Kidney (tissue), 14 donors: ENCODE measurements around the gene ARHGEF7. TPM values are rescaled to one million over a fixed set of nuclear protein-coding genes. Genes with fewer than 3 reads are reported as not detected.
A peak's percentile ranks its signal among the peaks of the same experiment; 100 is the strongest.

Source experiments
- DNase-seq, 5 donors: peaks; one replicate each; pipeline ENCODE4 v3.0.0-alpha.2; 2013 to 2020
- FAIRE-seq: peaks from 2 replicates; lab custom pipeline; 2012; peaks lifted over from hg19 to GRCh38; lab: Jason Lieb, UNC
- H3K27ac ChIP-seq, 2 donors: one replicate each; pipeline ENCODE4 v1.7.0; 2013; ENCODE audit warnings: low read depth in 2 of 2, low read length in 2 of 2, inconsistent platforms in 1 of 2
- H3K27me3 ChIP-seq: one replicate; pipeline ENCODE4 v1.7.1; 2013; ENCODE audit warnings: low read length, inconsistent platforms; ENCODE audit not compliant: control insufficient read depth, insufficient read depth
- H3K36me3 ChIP-seq, 3 donors: one replicate each; pipeline versions ENCODE4 v1.7.0 to v1.7.1; 2013; ENCODE audit warnings: low read length in 3 of 3, control low read depth in 1 of 3, inconsistent platforms in 1 of 3; ENCODE audit not compliant: insufficient read depth in 3 of 3, control insufficient read depth in 2 of 3
- H3K4me1 ChIP-seq, 3 donors: one replicate each; pipeline versions ENCODE4 v1.7.0 to v1.7.1; 2013; ENCODE audit warnings: low read length in 3 of 3, inconsistent platforms in 1 of 3, low read depth in 1 of 3; ENCODE audit not compliant: control insufficient read depth in 2 of 3, insufficient read depth in 2 of 3
- H3K4me3 ChIP-seq, 3 donors: one replicate each; pipeline versions ENCODE4 v1.7.0 to v1.8.1; 2013; ENCODE audit warnings: low read length in 3 of 3, control low read depth in 1 of 3, inconsistent platforms in 1 of 3
- H3K9ac ChIP-seq, 3 donors: one replicate each; pipeline versions ENCODE4 v1.7.0 to v1.7.1; 2013; ENCODE audit warnings: low read length in 3 of 3, control low read depth in 1 of 3, inconsistent platforms in 1 of 3
- H3K9me3 ChIP-seq, 3 donors: one replicate each; pipeline versions ENCODE4 v1.7.0 to v1.7.1; 2013; ENCODE audit warnings: low read length in 3 of 3, control low read depth in 1 of 3, inconsistent platforms in 1 of 3; ENCODE audit not compliant: control insufficient read depth in 2 of 3, insufficient read depth in 1 of 3
- intact Hi-C: fragments of 100-400 bp; cut with DNase I; formaldehyde crosslinking; loops from one replicate; pipeline ENCODE4 v1.11.1; 2022
- polyA plus RNA-seq: library from polyadenylated mRNA; stranded (reverse); fragments of 350-450 nt; fragmentation: Illumina TruSeq; extraction: RNeasy Lipid Tissue Mini Kit (QIAGEN cat#74804); gene quantifications from one replicate; pipeline ENCODE4 v1.2.3, GENCODE V29; 2014; ENCODE audit warnings: low read depth, low replicate concordance; ENCODE audit not compliant: insufficient read depth
- total RNA-seq: library from RNA; stranded (reverse); fragmentation: NEBNext Ultra II Directional; extraction: Animal tissue kit (Norgen Biotek cat#: 25700); gene quantifications from one replicate; pipeline ENCODE4 v1.2.1, GENCODE V29; 2021
- TF ChIP-seq, protein P1 (sequence below): IDR thresholded peaks from 3 replicates; pipeline ENCODE4 v1.5.1; 2012; ENCODE audit warnings: mild to moderate bottlenecking, moderate library complexity, borderline replicate concordance; ENCODE audit not compliant: insufficient read depth; ENCODE audit errors: extremely low read depth
- donor health status: control.
- donor health status: control.
- donor health status: control.
- donor health status: control.
- donor health status: control.
- donor health status: DM: yes; HTN: yes; CAD: no.
- donor health status: Normal renal cell carcinoma (clear cell type).

The ARHGEF7 gene
- total and polyA plus RNA-seq, 2 donors from 2014 or later, result 17.9 to 56.4 TPM

DNA sequence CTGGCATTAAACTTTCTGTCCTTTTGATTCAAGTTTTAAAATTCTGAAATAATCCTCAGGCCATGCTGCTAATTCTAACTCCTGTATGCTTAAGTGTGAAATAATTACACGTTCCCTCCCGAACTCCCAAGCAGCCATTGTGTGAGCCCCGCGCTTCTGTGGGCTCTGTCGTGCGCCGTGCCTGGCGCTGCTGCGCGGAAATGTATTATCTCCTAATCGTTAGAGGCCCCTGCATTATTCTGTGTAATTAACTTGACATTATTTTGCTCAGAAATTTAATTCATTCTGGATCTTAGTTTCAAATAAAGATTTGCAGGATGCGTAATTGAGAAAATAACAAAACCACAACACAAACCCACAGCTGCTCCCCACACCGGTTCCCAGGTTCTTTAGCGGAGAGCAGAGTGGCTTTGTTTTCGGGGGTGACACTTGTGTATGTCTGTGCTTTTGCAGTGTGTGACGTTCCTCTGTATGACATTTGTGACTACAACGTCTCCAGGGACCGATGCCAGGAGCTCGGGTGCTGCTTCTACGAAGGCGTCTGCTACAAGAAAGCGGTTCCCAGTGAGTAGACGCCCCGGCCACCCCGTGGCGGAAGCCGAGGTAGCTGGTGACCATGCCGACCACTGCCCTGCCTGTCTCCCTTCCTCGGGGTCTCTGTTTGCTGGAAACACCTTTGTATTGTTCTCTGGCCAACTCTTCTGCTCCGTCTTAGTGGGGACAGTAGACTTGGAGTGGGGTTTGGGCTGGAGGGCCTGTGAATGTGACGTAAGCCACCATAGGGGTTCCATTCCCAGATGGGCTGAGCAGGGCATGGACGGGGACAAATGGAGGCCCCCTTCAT is 212.8 kb downstream of the ARHGEF7 start:
- H3K4me1 ChIP-seq, result no peaks in the 10 kb centered on the region
- TF ChIP-seq, protein P1, sequence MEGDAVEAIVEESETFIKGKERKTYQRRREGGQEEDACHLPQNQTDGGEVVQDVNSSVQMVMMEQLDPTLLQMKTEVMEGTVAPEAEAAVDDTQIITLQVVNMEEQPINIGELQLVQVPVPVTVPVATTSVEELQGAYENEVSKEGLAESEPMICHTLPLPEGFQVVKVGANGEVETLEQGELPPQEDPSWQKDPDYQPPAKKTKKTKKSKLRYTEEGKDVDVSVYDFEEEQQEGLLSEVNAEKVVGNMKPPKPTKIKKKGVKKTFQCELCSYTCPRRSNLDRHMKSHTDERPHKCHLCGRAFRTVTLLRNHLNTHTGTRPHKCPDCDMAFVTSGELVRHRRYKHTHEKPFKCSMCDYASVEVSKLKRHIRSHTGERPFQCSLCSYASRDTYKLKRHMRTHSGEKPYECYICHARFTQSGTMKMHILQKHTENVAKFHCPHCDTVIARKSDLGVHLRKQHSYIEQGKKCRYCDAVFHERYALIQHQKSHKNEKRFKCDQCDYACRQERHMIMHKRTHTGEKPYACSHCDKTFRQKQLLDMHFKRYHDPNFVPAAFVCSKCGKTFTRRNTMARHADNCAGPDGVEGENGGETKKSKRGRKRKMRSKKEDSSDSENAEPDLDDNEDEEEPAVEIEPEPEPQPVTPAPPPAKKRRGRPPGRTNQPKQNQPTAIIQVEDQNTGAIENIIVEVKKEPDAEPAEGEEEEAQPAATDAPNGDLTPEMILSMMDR, result no peak
- intact Hi-C loops, result no loop called here
- no peak for FAIRE-seq
- H3K27ac ChIP-seq, result no peak overlapping the region
- H3K9ac ChIP-seq, result no peak overlapping the region
- H3K27me3 ChIP-seq, result no peaks in the 10 kb centered on the region
- no peaks in the 10 kb centered on the region for H3K36me3 ChIP-seq
- no peak overlapping the region for H3K4me3 ChIP-seq
- H3K9me3 ChIP-seq, result no peaks in the 10 kb centered on the region
- DNase-seq, result peak in 1 of 5 donors; percentile 66

DNA sequence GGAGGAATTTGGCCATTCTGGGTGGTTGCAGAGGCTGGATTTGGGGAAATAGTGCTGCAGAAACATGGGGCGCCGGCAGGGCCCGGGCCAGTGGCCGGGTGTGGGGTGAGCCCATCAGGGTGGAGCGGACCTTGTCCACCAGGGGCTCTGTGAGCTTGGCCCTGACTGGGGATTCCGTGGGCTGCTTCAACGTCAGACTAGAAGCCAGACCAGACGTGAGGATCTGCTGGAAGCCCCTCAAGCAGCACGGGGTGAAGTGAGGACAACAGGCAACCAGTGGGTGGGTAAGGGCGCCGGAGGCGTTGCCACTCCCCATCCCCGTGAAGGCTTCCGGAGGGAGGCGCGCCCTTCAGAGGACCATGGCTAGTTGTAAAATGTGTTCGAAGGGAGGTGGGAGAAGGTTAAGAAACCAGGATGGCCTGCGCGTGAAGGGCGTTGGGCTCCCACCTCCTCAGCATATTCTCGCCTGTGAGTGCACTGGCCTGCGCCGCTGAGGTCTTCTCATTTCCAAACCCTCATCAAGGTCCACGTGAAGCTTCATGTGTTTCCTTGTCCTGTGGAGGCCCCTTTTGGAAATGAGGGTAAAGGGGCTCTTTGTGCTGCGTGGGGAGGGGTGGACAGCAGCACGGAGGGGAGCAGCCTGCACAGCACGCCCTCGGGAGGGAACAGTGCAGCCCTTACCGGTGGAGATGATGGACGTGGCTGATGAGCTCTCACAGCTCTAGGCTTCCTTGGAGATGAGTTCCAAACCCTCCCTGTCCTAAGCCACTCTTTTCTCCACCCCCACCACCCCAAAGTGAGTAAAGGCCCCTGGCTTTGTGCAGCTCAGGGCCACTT is 213.7 kb downstream of the ARHGEF7 start:
- H3K27me3 ChIP-seq, result no peaks in the 10 kb centered on the region
- H3K4me1 ChIP-seq, result no peaks in the 10 kb centered on the region
- no peaks in the 10 kb centered on the region for H3K9me3 ChIP-seq
- H3K4me3 ChIP-seq, result no peak overlapping the region
- FAIRE-seq (no peak), DNase-seq (no peak)
- TF ChIP-seq, protein P1, result no peak
- no peak overlapping the region for H3K9ac ChIP-seq
- intact Hi-C loops, result no loop called here
- H3K27ac ChIP-seq, result no peak overlapping the region
- no peaks in the 10 kb centered on the region for H3K36me3 ChIP-seq

DNA sequence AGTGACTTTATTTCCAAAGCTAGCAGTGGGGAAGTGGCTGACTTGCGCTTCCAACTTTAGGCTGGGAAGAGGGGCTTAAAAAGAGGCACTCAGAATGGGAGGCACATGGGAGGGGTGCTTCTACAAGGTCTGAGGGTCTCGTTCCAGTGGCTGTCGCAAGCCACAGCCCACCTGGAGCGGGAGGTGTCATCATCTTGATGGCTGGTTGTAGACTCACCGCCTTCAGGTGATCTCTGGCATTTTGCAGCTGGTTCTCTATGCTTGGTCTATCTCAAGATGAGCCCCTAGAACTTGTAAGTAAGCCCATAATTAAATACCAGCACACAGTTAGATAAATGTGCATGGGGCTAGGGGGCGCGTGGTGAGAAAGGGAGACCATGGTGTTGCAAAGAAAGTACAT is 214.5 kb downstream of the ARHGEF7 start:
- Histone ChIP-seq H3K4me3 (no peak overlapping the region), H3K9ac (no peak overlapping the region), H3K9me3 (no peaks in the 10 kb centered on the region), H3K27ac (no peak overlapping the region), H3K4me1 (no peaks in the 10 kb centered on the region), H3K36me3 (no peaks in the 10 kb centered on the region), H3K27me3 (no peaks in the 10 kb centered on the region)
- no peak for DNase-seq
- intact Hi-C loops, result no loop called here
- FAIRE-seq, result no peak
- TF ChIP-seq, protein P1, result no peak
